A549 (cell line): ENCODE data around the gene SRCAP. TPM values are rescaled to one million over a fixed set of nuclear protein-coding genes. Genes with fewer than 3 reads are reported as not detected.

ENCODE experiments used
- ATAC-seq, 2 experiments: fragments of 200-7000 bp in 1 of 2; fragments of >200 bp in 1 of 2; cut with Nextera tagmentation in 1 of 2; cut with Tn5 transposase in 1 of 2; 3 replicates each; pipeline versions ENCODE4 v1.8.0 to v1.9.1; 2018 to 2020; ENCODE audit warnings: mild to moderate bottlenecking in 1 of 2, moderate library complexity in 1 of 2
- CTCF ChIA-PET: fragments of 300-600 bp; sonication (Branson Sonifier 250); formaldehyde crosslinking; extraction: SDS; loops from one replicate; lab custom pipeline; 2021; ENCODE audit warnings: antibody characterized with exemption, inconsistent platforms; lab: Yijun Ruan, JAX
- POLR2A ChIA-PET: fragments of 350-600 bp; formaldehyde crosslinking; extraction: SDS; loops from one replicate; lab custom pipeline; 2021; ENCODE audit warnings: antibody characterized with exemption, inconsistent platforms; lab: Yijun Ruan, JAX
- DNase-seq, 2 experiments: peaks; one replicate each; pipeline versions ENCODE4 v3.0.0 to v3.0.0-alpha.2; 2011 to 2016; ENCODE audit warnings: low read depth in 1 of 2, low spot score in 1 of 2
- FAIRE-seq: peaks from 2 replicates; lab custom pipeline; 2011; peaks lifted over from hg19 to GRCh38; lab: Jason Lieb, UNC
- H3K27ac ChIP-seq, 2 experiments: fragments of >200 bp; sonication (Bioruptor Twin); formaldehyde crosslinking; 3 replicates each; pipeline ENCODE4 v1.5.1; 2016 to 2017
- H3K4me1 ChIP-seq: fragments of >200 bp; sonication (Bioruptor Twin); formaldehyde crosslinking; 3 replicates; pipeline ENCODE4 v1.6.1; 2016
- H3K4me2 ChIP-seq: fragments of >200 bp; sonication (Bioruptor Twin); formaldehyde crosslinking; 3 replicates; pipeline ENCODE4 v1.6.1; 2016
- H3K4me3 ChIP-seq: fragments of >200 bp; sonication (Bioruptor Twin); formaldehyde crosslinking; 3 replicates; pipeline ENCODE4 v1.5.1; 2016
- H3K9me3 ChIP-seq: fragments of >200 bp; sonication (Bioruptor Twin); formaldehyde crosslinking; 3 replicates; pipeline ENCODE4 v1.6.1; 2016
- CBX8 ChIP-seq: fragments of 200-600 bp; sonication (generic); IDR thresholded peaks from 2 replicates; pipeline ENCODE4 v1.6.1; 2016
- EHMT2 ChIP-seq: fragments of 200-600 bp; sonication (generic); IDR thresholded peaks from 2 replicates; pipeline ENCODE4 v1.6.1; 2016; ENCODE audit warnings: antibody characterized with exemption, low read depth, mild to moderate bottlenecking, moderate library complexity
- FOSL2 ChIP-seq, 2 experiments: fragments of 450-650 bp in 1 of 2; fragments of >200 bp in 1 of 2; sonication (Bioruptor Twin) in 1 of 2; formaldehyde crosslinking; IDR thresholded peaks; 2 replicates each; pipeline versions ENCODE4 v1.5.0 to v1.6.1; 2016 to 2020; ENCODE audit warnings: mild to moderate bottlenecking in 1 of 2, moderate library complexity in 1 of 2
- HEYL ChIP-seq: fragments of 250-450 bp; sonication (Bioruptor Pico); IDR thresholded peaks from 2 replicates; pipeline ENCODE4 v1.8.0; 2021; ENCODE audit warnings: mild to moderate bottlenecking, moderate library complexity
- HOXA7 ChIP-seq: fragments of 250-450 bp; sonication (Bioruptor Pico); IDR thresholded peaks from 2 replicates; pipeline ENCODE4 v1.5.0; 2020; ENCODE audit warnings: mild to moderate bottlenecking, moderate library complexity
- HOXB13 ChIP-seq: fragments of 250-450 bp; sonication (Bioruptor Pico); IDR thresholded peaks from 2 replicates; pipeline ENCODE4 v1.5.0; 2020; ENCODE audit warnings: low read depth, mild to moderate bottlenecking, moderate library complexity
- JUN ChIP-seq, 2 experiments: fragments of >200 bp; sonication (Bioruptor Twin); formaldehyde crosslinking; IDR thresholded peaks; 2 replicates in 1 of 2; 3 replicates in 1 of 2; pipeline ENCODE4 v1.6.1; 2016 to 2017
- KDM5A ChIP-seq: fragments of 200-600 bp; sonication (generic); IDR thresholded peaks from 2 replicates; pipeline ENCODE4 v1.6.1; 2016; ENCODE audit warnings: antibody characterized with exemption, mild to moderate bottlenecking
- MAX ChIP-seq: IDR thresholded peaks from 2 replicates; pipeline ENCODE4 v1.6.1; 2012
- MYC ChIP-seq: IDR thresholded peaks from 2 replicates; pipeline ENCODE4 v1.6.1; 2012; ENCODE audit warnings: mild to moderate bottlenecking, inconsistent platforms, low read length, improper control_type of control experiment, borderline replicate concordance
- PBX3 ChIP-seq: IDR thresholded peaks from 2 replicates; pipeline ENCODE4 v1.6.1; 2012
- PHF8 ChIP-seq: fragments of 200-600 bp; sonication (generic); IDR thresholded peaks from 2 replicates; pipeline ENCODE4 v1.6.1; 2016; ENCODE audit warnings: low read depth, mild to moderate bottlenecking, antibody characterized with exemption, moderate library complexity, borderline replicate concordance
- POLR2A ChIP-seq: IDR thresholded peaks from 2 replicates; pipeline ENCODE4 v1.6.1; 2012; ENCODE audit warnings: mild to moderate bottlenecking, low read length
- TP53 ChIP-seq: fragments of 250-450 bp; sonication (Bioruptor Pico); IDR thresholded peaks from 2 replicates; pipeline ENCODE4 v1.5.0; 2021; ENCODE audit warnings: mild to moderate bottlenecking, moderate library complexity
- WGBS: methylation state at CpG from one replicate; pipeline ENCODE4 v1.1.6; 2017; ENCODE audit errors: missing lambda C conversion rate; 5-methylcytosine and 5-hydroxymethylcytosine counted together
- polyA plus RNA-seq, 4 experiments: library from polyadenylated mRNA; depleted of rRNA in 3 of 4; stranded (reverse); fragments of >200 nt; fragmentation: RNase III in 1 of 4; extraction: RNeasy Plus Mini Kit Qiagen cat#74134 plus additional on column Dnase treatment in 1 of 4; gene quantifications; 2 replicates in 3 of 4; 3 replicates in 1 of 4; pipeline ENCODE4 v1.2.3, GENCODE V29; 2011 to 2017
- TF ChIP-seq, protein P1 (sequence below): IDR thresholded peaks from 2 replicates; pipeline ENCODE4 v1.6.1; 2012; ENCODE audit warnings: low read depth, borderline replicate concordance

Gene SRCAP
- polyA plus RNA-seq, 2 of the 4 experiments (the other 2 are of a cell fraction): 6.2 to 19.9 TPM

DNA sequence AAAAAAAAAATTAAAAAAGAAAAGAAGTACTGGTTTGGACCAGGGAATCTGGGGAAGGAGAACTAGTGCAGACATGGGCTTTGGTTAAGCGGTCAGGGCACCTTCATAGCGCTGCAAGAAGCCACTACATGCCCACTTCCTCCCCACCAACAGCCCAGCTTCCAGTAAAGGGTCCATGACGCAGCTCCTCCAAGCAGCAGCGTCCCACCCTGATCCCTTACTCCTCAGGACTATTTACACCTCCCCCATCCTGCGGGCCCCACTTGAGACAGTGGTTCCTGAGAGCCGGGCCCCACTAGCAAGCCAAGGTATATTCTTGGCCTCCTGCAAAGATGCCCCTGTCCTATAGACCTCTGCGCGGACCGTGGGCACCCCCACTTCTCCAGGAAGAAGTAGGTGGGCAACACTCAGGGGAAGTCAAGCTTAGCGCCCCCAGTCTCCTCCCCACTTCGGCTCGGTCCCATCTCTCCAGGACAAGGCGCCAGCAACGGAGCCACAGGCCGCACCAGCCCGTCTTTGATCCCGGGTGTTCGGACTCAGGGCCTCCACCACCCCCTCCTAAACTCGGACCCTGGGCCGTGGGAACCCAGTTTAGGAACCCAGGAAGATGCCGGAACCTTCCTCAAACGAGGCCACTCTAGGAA is 49.1 kb upstream of the SRCAP start:
- peak overlapping the region; percentile 26; the same call in 1 of the 3 replicates for H3K4me3 ChIP-seq
- POLR2A ChIA-PET: interaction anchor here (0.5 to 1.3 kb wide), 9 partner anchors 9 to 264 kb away, joined by 3 to 14 read pairs (median 5); partner anchors contain the start of genes DCTPP1 and PHKG2
- peak overlapping the region; percentile 65 for H3K4me2 ChIP-seq
- 71% methylated on average over 22 of the region's 22 CpGs for WGBS
- FAIRE-seq (no peak), ATAC-seq (no peak), DNase-seq (no peak)
- peak overlapping the region; percentile 76 to 96 for H3K27ac ChIP-seq
- TF ChIP-seq CBX8 (no peak), KDM5A (no peak), TP53 (CRISPR knock-in tag) (0 out of 2 replicates have a peak, but pooled peaks have one; percentile 52)
- no peaks in the 10 kb centered on the region for H3K9me3 ChIP-seq
- peaks cover 12% of the 10 kb centered on the region; the same call in 2 of the 3 replicates for H3K4me1 ChIP-seq
- CTCF ChIA-PET: interaction anchor here (0.9 to 4.2 kb wide), 11 partner anchors 9 to 207 kb away, joined by 3 to 26 read pairs (median 5); partner anchors contain the start of gene ZNF688

DNA sequence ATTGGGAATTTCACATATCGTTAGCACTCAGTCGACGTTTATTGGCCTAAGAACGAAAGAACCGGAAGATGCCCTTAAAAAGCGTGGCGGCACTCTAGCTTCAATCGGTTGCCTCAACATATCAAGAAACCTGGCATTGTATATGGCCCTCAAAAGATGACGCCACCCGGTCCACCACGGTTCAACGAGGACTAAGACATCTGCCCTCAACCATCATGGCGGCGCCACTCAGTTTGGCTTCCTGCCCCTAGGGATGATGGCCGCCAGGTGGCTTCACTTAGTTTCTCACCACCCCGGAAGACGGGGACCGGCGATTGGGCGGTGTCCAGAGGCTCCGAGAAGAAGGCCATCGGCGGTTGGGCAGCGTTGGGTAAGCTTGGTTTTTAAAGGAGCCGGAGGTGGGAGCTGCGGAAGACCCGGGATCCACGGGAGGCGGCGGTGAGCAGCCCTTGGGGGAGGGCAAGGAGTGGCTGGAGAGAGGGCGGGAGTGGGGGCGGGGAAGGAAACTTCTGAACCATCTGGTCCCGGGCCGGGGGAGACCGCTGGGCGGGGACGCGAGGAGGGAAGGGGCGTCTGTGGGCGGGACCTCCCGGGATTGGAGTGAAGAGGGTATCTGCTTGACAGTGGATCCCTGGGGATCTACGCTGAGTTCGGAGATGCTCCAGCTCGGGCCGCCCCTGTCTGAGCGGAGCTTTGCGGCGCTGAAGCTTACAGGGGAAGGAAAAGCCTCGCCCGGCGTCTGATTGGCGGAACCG is 48.4 kb upstream of the SRCAP start, which contains the start of gene PRR14:
Gene PRR14, plus strand, starts transcription at position 592 of the 755 bp plus-strand sequence. CDS start 686 bp downstream, outside the sequence.
- no peak for TF ChIP-seq HOXA7 (CRISPR knock-in tag)
- TF ChIP-seq HOXB13 (CRISPR knock-in tag): peak; percentile 56; the same call in 1 of the 2 replicates
- 0 out of 2 replicates have a peak, but pooled peaks have one; percentile 24 for TF ChIP-seq MYC
- TF ChIP-seq, protein P1, sequence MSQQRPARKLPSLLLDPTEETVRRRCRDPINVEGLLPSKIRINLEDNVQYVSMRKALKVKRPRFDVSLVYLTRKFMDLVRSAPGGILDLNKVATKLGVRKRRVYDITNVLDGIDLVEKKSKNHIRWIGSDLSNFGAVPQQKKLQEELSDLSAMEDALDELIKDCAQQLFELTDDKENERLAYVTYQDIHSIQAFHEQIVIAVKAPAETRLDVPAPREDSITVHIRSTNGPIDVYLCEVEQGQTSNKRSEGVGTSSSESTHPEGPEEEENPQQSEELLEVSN: peak; percentile 28; the same call in 1 of the 2 replicates
- TF ChIP-seq EHMT2: 0 out of 2 replicates have a peak, but pooled peaks have one; percentile 24
- TF ChIP-seq JUN (IDR thresholded peaks at IDR 0.05): peak in 1 of 2 experiments; percentile 68; a peak in 2 of 5 replicates
- TF ChIP-seq POLR2A: no peak; the same call in 1 of the 2 replicates
- TF ChIP-seq PBX3: no peak
- 0 out of 2 replicates have a peak, but pooled peaks have one; percentile 51 for TF ChIP-seq HEYL (CRISPR knock-in tag)
- peak; percentile 41; the same call in 1 of the 2 replicates for TF ChIP-seq PHF8
- peak; percentile 72 for TF ChIP-seq MAX
- TF ChIP-seq FOSL2 (IDR thresholded peaks at IDR 0.05): no peak
- TF ChIP-seq FOSL2 (CRISPR knock-in tag; IDR thresholded peaks at IDR 0.05): peak; percentile 34; the same call in 1 of the 2 replicates
- TF ChIP-seq KDM5A: no peak
- H3K4me3 ChIP-seq: peak within 1 kb of the TSS; percentile 82
- DNase-seq: peak; percentile 92 to 99
- H3K27ac ChIP-seq: peak within 1 kb of the TSS; percentile 92 to 96
- 14% methylated on average over 33 of the region's 53 CpGs for WGBS
- peak within 1 kb of the TSS; percentile 91 for H3K4me2 ChIP-seq
- peak; percentile 88 to 91 for ATAC-seq
- no peaks in the 10 kb centered on the region for H3K9me3 ChIP-seq
- POLR2A ChIA-PET: interaction anchor here (0.5 to 1.3 kb wide), 11 partner anchors 8 to 280 kb away, joined by 3 to 14 read pairs (median 4); partner anchors contain the start of genes DCTPP1, PHKG2 and TBC1D10B
- FAIRE-seq: peak; percentile 81
- H3K4me1 ChIP-seq: peaks cover 12% of the 10 kb centered on the region; the same call in 2 of the 3 replicates
- CTCF ChIA-PET: interaction anchor here (0.6 to 4.2 kb wide), 16 partner anchors 8 to 545 kb away, joined by 3 to 26 read pairs (median 4); partner anchors contain the start of genes FBRS and ZNF688
